Kidney epithelial cell (primary cell): ENCODE results near the gene PPBP. TPM values are rescaled to one million over a fixed set of nuclear protein-coding genes. Genes with fewer than 3 reads are reported as not detected.
"Not testable (repeated sequence)": the region's sequence is repeated elsewhere in the genome, so short reads cannot be mapped to it uniquely, and the experiment has no call there.

Experiments used
- DNase-seq: peaks from one replicate; pipeline ENCODE4 v3.0.0-alpha.2; 2010; ENCODE audit warnings: low read depth
- H3K27me3 ChIP-seq: 2 replicates; pipeline ENCODE4 v1.6.0; 2011; ENCODE audit warnings: low read length; ENCODE audit not compliant: control insufficient read depth, insufficient read depth
- H3K36me3 ChIP-seq: 2 replicates; pipeline ENCODE4 v1.5.1; 2011; ENCODE audit warnings: low read length; ENCODE audit not compliant: control insufficient read depth, insufficient read depth
- H3K4me3 ChIP-seq: 2 replicates; pipeline ENCODE4 v1.5.1; 2011; ENCODE audit warnings: low read depth, mild to moderate bottlenecking, control low read depth, low read length
- total RNA-seq: library from RNA; depleted of rRNA; stranded (reverse); fragments of >200 nt; gene quantifications from 2 replicates; pipeline ENCODE4 v1.2.3, GENCODE V29; 2015
- TF ChIP-seq, protein P1 (sequence below): IDR thresholded peaks from 2 replicates; pipeline ENCODE4 v1.5.1; 2011; ENCODE audit warnings: mild to moderate bottlenecking, moderate library complexity, low read length, control low read depth, inconsistent platforms; ENCODE audit not compliant: insufficient read depth, poor library complexity, severe bottlenecking

The PPBP gene
- total RNA-seq, 1 donor from 2014 or later: not detected

DNA sequence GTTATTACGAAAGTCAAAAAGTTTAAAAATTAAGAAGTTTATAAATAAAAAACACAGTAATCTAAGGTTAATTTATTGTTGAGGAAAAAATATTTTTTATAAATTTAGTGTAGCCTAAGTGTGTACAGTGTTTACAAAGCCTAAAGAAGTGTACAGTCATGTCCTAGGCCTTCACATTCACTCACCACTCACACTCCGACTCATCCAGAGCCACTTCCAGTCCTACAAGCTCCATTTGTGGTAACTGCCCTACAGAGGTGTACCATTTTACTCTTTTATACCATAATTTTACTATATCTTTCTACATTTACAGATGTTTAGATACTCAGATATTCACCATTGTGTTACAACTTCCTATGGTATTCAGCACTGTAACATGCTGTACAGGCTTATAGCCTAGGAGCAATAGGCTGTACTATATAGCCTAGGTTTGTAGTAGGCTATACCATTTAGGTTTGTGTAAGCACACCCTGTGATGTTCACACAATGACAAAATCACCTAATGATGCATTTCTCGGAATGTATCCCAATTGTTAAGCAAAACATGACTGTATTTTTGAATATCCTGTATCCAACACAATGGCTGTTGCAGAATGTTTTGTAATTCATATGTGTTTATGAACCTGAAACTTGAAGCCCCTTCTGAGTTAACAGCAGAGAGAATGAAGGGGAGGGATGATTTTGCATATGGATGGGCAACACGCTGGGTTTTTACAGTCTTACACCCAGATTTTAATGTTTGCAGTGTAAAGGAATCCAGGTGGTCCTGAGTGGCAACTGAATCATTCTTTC is 3.1 kb downstream of the PPBP start:
- no peaks in the 10 kb centered on the region for H3K27me3 ChIP-seq
- H3K4me3 ChIP-seq: no peak overlapping the region
- no peaks in the 10 kb centered on the region for H3K36me3 ChIP-seq
- no peak for DNase-seq
- TF ChIP-seq, protein P1, sequence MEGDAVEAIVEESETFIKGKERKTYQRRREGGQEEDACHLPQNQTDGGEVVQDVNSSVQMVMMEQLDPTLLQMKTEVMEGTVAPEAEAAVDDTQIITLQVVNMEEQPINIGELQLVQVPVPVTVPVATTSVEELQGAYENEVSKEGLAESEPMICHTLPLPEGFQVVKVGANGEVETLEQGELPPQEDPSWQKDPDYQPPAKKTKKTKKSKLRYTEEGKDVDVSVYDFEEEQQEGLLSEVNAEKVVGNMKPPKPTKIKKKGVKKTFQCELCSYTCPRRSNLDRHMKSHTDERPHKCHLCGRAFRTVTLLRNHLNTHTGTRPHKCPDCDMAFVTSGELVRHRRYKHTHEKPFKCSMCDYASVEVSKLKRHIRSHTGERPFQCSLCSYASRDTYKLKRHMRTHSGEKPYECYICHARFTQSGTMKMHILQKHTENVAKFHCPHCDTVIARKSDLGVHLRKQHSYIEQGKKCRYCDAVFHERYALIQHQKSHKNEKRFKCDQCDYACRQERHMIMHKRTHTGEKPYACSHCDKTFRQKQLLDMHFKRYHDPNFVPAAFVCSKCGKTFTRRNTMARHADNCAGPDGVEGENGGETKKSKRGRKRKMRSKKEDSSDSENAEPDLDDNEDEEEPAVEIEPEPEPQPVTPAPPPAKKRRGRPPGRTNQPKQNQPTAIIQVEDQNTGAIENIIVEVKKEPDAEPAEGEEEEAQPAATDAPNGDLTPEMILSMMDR: no peak

DNA sequence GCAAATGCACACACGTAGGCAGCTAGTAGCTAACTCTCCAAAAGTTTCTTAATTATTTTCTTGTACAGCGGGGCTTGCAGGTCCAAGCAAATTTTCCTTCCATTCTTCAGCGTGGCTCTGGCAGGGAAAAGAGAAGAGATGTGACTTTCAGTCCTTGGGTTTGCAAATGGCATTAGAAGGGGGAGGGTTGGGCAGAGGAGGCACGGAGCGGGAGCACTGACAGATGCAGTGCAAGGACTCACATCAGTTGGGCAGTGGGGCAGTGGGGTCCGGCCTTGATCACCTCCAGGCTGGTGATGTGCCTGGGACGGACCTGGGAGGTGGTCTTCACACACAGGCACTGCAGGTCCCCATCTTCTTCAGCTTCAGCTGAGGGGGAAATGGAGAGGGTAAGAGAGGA is 6.8 kb downstream of the PPBP start:
- not testable (repeated sequence) for H3K27me3 ChIP-seq, H3K4me3 ChIP-seq, DNase-seq, H3K36me3 ChIP-seq

DNA sequence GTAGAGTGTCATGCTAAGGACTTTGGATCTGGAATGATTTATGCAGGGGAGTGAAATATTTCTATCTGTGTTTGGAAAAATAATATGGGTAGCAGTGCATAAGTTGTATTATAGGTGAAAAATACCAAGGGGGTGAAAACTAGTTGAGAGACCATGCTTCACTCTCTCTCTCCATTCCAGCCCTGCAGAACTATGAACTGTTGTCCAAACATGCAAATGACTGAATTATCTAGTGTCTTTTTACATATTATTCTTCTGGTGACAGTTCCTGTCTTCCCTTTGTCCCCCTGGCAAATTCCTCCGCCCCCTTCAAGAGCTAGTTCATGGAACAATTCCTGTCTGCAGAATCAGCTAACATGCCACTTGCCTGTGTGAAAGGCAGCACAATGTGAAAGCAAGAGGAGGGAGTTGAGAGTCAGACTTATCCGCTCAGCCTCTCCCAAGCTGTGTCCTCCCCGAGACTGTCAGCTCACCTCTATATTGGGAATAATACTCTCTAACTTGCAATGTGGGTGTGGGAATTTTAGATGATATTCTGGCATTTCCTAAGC is 8.5 kb downstream of the PPBP start:
- Histone ChIP-seq H3K4me3 (no peak overlapping the region), H3K36me3 (no peaks in the 10 kb centered on the region), H3K27me3 (no peaks in the 10 kb centered on the region)
- TF ChIP-seq, protein P1: no peak
- no peak for DNase-seq

DNA sequence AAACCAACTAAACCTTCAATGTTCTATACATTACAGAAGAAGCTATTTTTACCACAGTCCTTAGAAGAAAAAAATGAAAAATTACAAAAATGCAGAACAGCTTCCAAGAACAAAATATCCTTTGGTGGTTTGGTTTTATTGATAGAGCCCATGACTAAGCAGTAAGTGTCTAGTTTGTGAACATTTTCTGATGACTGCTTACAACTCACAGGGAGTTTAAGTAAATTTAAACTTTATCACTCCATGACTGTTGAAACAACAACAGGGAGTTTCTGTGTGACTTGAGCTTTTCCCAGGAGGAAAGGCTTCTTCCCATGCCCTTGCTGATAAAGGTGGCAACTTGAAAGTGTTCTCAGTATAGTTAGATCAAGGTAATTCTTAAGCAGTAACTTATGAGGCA is 9.1 kb downstream of the PPBP start:
- H3K36me3 ChIP-seq: no peaks in the 10 kb centered on the region
- no peak for DNase-seq
- no peaks in the 10 kb centered on the region for H3K27me3 ChIP-seq
- H3K4me3 ChIP-seq: no peak overlapping the region
- TF ChIP-seq, protein P1: no peak

DNA sequence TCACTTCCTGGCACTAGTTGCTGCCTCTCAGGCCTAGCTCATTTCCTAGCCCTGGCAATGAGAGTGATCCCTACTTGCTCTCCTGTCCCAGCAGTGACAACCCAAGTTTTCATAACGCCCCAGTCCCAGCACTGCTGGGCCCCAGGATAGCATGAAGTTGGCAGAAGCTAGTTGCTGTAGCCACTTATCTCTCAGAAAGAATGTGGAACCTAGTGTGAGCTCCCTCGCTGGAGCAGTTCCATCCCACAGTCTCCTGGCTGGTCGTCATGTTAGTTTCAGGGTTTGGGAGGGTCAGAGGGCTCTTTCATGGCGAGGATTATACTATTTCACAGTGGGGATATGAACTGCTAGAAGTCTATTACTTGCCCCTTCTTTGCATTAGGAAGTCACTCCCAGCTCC is 11.3 kb downstream of the PPBP start:
- no peak for DNase-seq
- Histone ChIP-seq H3K27me3 (no peaks in the 10 kb centered on the region), H3K4me3 (no peak overlapping the region), H3K36me3 (no peaks in the 10 kb centered on the region)
- TF ChIP-seq, protein P1: no peak

DNA sequence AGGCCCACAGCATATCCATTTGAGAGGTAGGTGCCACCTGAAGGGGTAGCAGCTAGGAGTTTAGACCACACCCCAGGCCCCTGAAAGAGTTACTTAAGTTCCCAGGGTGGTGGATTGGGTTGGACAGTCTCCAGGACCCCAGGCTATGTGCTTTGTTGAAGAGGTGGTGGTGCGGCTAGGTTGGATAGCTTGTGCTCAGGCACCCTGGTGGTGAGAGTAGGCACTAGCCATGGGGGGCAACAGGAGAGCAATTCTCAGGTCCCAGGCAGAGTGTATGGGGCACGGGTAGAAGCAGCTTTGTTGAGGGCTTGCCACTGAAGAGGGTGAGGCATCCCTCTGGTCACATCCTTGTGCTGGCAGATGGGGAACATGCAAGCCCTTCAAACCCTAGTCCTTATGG is 11.8 kb downstream of the PPBP start:
- Histone ChIP-seq H3K27me3 (no peaks in the 10 kb centered on the region), H3K36me3 (no peaks in the 10 kb centered on the region), H3K4me3 (no peak overlapping the region)
- TF ChIP-seq, protein P1: no peak
- no peak for DNase-seq
